HG03159 (cell line): ENCODE results near the gene DCDC2B.

Source experiments
- ATAC-seq: cut with Tn5 transposase; IDR thresholded peaks from one replicate; pipeline ENCODE4 v1.9.1; 2021; ENCODE audit warnings: mild to moderate bottlenecking, moderate library complexity; ENCODE audit not compliant: unreplicated experiment

Gene DCDC2B

DNA sequence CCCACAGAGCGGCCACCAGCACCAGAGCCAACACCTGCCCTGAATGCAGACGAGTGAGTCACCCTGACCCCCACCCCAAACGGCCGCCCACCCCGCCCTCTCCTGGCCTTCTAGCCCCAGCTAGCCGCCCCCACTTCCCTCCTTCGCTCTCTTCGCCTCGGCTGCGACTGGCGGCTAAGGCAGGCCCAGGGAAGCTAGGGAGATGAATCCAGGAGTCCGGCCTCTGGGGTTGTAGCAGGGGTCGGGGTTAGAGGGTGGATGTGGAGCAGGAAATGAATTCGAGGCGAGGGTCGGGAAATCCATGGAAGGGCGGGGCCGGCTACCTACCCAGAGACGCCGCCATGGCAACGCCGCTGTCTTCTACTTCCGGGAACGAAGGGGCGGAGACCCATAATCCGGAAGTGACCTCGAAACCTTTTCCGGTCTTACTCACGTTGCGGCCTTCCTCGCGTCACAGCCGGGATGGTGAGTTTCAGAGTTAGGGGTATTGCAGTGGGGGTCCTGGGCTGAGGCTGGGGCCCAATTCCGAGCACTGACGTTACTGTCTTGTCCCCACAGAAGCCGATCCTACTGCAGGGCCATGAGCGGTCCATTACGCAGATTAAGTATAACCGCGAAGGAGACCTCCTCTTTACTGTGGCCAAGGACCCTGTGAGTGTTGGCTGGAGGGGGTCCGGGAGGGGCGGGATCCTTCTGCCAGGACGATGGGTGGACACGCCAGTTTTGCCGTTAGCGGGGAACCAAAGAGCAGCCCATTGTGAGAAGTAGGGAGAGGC lies 13.3 kb downstream of the DCDC2B start, which contains the start of the genes EIF3I and TMEM234:
EIF3I (plus strand) TSS at position 428 of the 776 bp plus-strand sequence; CDS start at position 463, 35 bp downstream.
TMEM234 (minus strand) TSS at position 374 of the 776 bp plus-strand sequence; CDS start at position 343, 31 bp downstream.
- peak; percentile 93 for ATAC-seq

DNA sequence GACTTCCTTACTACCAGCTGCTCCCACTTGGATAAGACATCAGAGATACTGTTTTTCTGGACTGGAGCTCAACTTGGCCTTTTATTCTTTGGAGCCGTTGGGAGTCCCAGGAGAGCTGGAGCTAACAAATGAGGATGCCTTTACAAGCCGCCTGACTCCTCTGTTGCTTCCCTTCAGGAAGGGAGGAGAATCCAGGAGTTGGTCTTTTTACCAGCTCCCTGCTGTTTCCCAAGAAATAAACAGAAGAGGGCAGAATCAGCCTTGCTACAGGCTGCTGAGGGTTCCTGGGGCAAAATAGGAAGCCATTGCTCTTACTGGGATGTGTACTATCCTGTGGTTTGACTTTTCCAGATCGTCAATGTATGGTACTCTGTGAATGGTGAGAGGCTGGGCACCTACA lies 14.8 kb downstream of the DCDC2B start:
- no peak for ATAC-seq

DNA sequence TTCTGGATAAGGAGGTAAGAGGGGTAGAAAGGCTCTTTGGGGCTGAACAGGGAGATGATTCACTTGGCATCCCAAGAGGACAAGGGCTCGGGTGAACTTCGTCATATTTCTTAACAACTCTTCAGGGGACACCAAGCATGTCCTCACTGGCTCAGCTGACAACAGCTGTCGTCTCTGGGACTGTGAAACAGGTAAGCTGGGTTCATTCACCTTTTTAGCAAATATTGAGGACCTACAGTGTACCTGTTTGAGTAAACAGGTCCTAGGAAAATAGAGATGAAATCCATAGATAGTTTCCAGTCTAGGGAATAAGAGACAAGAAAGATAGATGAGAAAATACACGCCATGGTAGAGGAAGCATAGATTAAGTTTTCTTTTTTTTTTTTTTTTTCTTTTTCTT lies 15.4 kb downstream of the DCDC2B start:
- no peak for ATAC-seq

GRCh38 chr1:32228771-32229170 lies 19.9 kb downstream of the DCDC2B start:
- no peak for ATAC-seq

GRCh38 chr1:32231843-32232432 lies 23.0 kb downstream of the DCDC2B start:
- no peak for ATAC-seq

DNA sequence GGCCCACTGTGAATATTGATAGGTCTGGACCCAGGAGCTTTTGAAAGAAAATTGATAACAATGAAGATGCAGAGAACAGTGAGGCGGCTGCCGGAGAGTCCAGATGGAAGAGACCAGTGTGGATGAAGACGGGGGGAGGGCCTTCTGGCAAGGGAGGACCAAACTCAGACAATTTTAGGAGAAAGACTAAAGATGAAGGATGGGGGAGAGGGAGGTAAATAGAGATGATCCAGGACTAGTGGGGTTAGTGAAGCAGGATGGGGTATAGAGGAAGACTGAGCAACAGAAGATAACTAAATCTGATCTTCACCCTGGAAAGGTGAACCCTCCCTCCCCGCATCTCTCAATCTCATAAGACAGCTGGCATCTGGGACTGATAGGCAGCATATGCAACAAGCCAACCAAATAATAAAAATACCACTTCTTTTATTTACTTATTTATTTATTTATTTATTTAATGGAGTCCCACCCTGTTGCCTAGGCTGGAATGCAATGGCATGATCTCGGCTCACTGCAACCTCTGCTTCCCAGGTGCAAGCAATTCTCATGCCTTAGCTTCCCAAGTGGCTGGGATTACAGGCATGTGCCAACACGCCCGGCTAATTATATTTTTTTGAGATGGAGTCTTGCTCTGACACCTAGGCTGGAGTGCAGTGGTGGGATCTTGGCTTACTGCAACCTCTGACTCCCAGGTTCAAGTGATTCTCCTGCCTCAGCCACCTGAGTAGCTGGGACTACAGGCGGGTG lies 23.8 kb downstream of the DCDC2B start:
- ATAC-seq = no peak

DNA sequence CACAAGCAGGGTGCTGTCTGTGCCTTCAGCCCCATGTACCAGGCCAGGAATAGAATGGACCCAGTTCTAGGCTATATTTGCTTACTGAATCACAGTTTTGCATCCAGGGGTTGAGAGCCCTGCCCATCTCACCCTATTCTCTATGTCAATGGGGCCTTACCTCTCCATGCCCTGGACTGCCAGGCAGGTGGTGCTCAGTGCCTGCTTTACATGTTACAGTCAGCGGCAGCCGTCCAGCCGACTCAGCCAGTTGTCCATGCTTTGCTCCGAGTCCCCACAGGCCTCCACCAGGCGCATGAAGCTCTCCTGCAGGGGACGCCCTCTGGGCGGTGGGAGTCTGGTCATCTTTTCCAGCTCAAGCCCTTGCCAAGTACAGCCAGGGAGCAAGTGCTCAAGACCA lies 25.9 kb downstream of the DCDC2B start:
- no peak for ATAC-seq

DNA sequence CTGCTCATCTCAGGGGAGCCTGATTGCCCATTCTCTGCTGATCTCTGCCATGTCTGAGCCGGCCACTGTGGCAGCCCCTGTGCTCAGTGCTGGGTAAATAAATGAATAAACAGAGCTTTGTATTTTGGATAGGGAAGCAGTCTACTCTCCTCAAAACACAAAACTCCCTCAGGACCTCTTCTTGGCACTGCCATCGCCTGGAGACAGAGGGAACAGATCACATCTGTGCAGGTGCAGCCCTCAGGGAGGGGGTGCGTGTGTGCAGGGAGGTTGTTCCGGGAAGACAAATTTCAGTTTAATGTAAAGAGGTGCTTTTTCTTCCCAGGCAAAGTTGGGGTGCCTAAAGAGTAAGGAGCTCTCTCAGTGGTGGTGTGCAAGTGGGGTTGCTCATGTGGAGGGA lies 30.4 kb downstream of the DCDC2B start:
- no peak for ATAC-seq

- no peak for ATAC-seq
These were observed 30.9 kb downstream of the DCDC2B start for GRCh38 chr1:32239790-32240139.

- no peak for ATAC-seq
These were observed 31.5 kb downstream of the DCDC2B start for GRCh38 chr1:32240140-32240951.

DNA sequence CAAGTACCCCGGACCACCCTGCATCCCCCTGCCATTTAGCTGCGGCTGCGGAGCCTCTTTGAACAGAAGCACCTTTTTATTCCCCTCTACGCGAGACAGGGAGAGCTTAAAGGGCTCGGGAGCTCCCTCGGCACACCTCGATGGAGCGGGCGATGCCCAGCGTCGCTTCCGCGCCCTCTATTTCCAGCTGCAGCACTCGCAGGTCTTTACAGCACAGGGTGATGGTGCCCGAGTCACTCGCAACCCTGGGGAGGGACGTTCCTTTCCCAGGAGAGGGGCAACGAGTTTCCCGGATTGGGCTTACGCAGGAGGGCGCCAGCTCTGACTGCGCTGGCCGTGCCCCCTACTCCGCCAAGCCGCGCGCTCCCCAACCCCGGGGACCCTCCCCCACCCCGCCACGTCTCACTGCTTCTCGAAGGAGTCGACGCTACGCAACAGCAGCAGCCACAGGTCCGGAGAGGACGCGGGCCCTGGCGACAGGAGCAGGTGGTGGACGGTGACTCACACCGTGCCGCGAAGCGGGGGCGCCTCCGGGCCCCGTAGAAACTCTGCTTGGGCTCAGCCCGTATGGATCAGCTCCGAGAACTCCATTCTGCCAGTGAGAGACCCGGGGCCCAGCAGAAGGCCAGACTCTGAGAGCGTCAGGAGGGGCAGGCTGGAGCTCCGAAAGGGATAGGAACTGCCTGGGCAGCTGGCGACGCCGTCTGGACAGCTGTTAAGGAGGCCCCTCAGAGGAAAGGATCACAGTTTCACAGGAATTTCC lies 32.3 kb downstream of the DCDC2B start:
- ATAC-seq = no peak

DNA sequence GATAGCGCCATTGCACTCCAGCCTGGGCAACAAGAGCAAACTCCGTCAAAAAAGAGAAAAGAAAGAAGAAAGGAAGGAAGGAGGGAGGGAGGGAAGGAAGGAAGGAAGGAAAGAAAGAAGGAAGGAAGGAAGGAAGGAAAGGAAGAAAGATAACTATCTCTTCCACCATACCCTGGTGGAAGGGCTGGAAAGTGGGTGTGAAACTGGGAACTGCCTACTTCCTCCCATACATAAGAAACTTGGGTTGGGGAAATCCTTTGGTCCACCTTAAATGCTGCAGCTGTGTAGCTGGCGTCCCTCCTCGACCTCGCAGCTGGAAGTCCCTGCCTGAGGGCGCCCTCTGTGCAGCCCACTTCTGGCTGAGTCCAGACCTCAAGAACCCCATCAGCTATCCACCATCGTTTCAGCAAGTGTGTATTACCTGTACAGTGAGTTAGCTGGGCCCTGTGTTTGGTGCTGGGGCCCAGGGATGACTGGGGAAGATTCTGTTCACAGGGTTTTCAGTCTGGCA lies 33.5 kb downstream of the DCDC2B start:
- ATAC-seq = no peak

DNA sequence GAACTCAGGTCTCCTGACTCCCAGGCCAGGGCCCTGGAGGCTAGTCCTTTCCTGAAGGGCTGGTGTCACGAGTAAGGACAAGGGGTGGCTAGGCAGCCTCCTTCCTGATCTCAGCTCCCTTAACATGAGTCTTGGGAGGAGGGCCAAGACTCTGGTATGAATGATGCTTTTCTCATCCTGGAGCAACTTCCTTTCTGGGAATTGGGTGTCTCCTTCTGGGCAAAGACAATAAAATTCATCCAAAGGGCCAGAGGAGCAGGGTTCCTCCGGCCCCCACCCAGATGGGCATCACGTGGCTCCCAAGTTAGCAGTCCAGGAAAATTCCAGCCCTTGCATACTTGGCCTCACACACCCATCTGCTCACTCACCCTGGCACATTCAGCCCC lies 38.0 kb downstream of the DCDC2B start, which contains the start of gene FAM167B:
FAM167B (plus strand) TSS at position 335 of the 386 bp plus-strand sequence. CDS start 200 bp downstream, outside the sequence.
- no peak for ATAC-seq

GRCh38 chr1:32247452-32247851 lies 38.6 kb downstream of the DCDC2B start:
- ATAC-seq = no peak

DNA sequence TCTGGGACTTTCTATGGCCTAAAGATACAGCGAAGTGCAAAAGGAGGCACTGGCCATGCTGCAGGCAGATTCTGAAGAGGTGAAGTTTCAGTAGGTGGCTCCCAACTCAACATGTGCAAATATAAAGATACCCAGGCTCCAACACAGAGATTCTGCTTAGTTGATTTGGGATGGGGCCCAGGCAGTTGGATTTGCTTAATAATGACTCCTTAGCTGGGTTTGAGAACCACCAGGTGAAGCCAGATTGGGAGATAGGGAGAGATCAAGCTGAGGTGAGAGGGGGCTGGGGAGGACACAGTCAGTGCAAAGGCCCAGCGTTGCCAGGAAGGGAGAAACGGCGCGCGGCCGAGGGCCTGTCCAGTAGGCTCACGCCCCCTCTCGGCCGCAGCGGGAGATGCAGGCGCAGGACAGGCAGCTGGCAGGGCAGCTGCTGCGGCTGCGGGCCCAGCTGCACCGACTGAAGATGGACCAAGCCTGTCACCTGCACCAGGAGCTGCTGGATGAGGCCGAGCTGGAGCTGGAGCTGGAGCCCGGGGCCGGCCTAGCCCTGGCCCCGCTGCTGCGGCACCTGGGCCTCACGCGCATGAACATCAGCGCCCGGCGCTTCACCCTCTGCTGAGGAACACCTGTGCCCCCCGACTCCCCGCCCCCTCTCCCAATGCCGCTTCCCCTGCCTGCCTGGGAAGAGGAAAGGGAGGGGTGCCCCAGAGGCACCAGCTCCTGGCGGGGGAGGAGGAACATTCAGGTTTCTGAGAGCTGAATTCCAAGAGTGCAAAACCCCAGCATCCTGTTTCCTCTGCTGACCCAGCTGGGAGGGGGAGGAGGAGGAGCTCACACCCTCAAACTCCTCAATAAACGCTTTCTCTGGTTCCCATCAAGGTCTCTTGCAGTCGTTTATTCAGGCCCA lies 39.3 kb downstream of the DCDC2B start:
- ATAC-seq = no peak

DNA sequence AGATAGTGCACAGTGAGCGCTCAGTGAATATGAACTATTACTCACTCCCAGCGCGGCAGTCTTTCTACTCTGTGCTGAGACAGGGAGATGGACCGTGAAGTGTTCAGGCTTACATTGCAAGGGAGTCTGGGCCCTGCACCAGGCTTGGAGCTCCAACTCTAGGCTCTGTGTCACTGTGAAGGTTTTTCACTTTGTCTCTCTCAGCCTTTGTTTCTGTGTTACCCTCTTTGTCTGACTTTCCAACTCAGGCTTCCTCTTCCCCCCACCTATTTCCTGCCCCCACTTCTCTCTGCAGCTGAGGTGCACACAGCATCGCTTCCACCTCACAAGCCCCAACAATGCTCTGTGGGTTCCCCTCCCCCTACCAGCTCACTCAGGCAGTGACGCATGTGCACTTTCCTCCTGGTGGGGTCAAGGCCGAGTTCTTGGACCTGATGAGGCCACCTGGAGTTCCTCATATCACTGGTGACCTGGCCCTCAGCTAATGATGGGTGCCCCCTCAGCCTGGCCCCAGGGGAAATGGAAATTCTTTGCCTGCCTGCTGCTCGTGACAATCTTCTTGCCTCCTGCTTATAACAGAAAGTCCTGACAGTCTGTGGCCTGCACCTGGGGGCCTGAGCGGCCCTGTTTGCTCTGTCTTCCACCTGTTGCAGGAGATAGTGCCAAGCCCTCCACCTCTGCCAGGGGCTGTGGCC lies 41.1 kb downstream of the DCDC2B start:
- peak; percentile 51 for ATAC-seq

DNA sequence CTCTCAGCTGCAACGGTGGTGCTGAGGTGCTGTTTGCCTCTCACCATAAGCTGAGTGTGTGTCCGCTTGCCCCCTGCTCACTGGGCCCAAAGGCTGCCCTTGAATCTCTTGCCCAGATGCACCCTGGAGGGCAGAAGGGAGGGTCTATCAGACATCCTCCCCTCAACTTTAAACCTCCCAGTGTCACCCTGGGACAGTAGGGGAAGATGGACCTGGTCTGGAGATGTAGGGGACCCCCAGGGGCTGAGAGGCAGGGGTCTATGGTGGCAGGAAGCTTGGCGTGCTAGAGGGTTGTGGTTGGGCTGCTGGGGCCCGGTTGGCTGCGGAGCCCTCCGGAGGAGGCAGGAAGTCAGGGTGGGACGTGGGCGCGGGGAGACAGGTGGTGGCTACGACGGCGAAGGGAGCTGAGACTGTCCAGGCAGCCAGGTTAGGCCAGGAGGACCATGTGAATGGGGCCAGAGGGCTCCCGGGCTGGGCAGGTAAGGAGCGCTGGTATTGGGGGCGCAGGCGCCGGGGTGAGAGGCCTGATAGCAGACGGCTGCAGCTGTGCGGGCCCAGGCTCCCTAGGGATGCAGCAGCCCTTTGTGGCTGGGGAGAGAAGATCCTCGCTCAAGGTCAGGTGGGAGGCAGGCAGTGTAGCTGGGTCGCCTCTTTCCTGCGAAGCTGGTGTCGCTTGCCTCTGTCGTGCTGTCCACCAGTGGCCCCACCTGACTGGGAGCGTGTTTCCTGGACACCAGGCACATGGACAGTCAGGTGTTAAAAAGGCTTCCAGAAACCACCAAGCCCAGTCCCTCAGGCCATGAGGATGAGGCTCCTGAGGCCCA lies 42.2 kb downstream of the DCDC2B start, which contains the start of gene LCK:
LCK (plus strand) TSS at position 373 of the 824 bp plus-strand sequence. CDS start 23,065 bp downstream, outside the sequence.
- no peak for ATAC-seq
